IMR-90 (cell line): ENCODE data around the gene SETD3. TPM values are rescaled to one million over a fixed set of nuclear protein-coding genes. Genes with fewer than 3 reads are reported as not detected.

Experiments
- ATAC-seq: fragments of 200-7000 bp; cut with Tn5 transposase; 2 replicates; pipeline ENCODE4 v1.9.1; 2020; ENCODE audit warnings: low read depth, mild to moderate bottlenecking, moderate library complexity
- BruUV-seq: library from RNA; stranded (reverse); fragments of 400-500 nt; replicated peaks from 2 replicates; lab custom pipeline; 2021; lab: Mats Ljungman, UMichigan
- CTCF ChIA-PET: fragments of 300-600 bp; formaldehyde crosslinking; extraction: SDS; loops from one replicate; lab custom pipeline; 2021; ENCODE audit warnings: antibody characterized with exemption; lab: Yijun Ruan, JAX
- POLR2A ChIA-PET: fragments of 300-600 bp; sonication (Branson Sonifier 250); formaldehyde crosslinking; loops from one replicate; lab custom pipeline; 2022; ENCODE audit warnings: antibody characterized with exemption; ENCODE audit not compliant: unreplicated experiment; lab: Charles Lee
- DNase-seq: peaks from one replicate; pipeline ENCODE4 v3.0.0; 2013
- H2AFZ ChIP-seq: replicated peaks from 2 replicates; pipeline ENCODE3; 2013; ENCODE audit warnings: low read length, mild to moderate bottlenecking; ENCODE audit not compliant: poor library complexity
- H2AK5ac ChIP-seq: 2 replicates; pipeline ENCODE4 v1.6.1; 2013; ENCODE audit warnings: low read depth, low read length, inconsistent platforms
- H2AK9ac ChIP-seq: replicated peaks from 2 replicates; pipeline ENCODE3; 2013; ENCODE audit warnings: mild to moderate bottlenecking, low read depth, low read length, moderate library complexity; ENCODE audit not compliant: poor library complexity
- H2BK120ac ChIP-seq: 2 replicates; pipeline ENCODE4 v1.6.1; 2013; ENCODE audit warnings: low read depth, low read length, inconsistent platforms
- H2BK15ac ChIP-seq: 3 replicates; pipeline ENCODE4 v1.6.1; 2013; ENCODE audit warnings: low read depth, low read length, inconsistent platforms
- H2BK20ac ChIP-seq: 2 replicates; pipeline ENCODE4 v1.6.1; 2013; ENCODE audit warnings: low read depth, mild to moderate bottlenecking, inconsistent platforms, low read length, moderate library complexity
- H2BK5ac ChIP-seq: 2 replicates; pipeline ENCODE4 v1.6.1; 2013; ENCODE audit warnings: mild to moderate bottlenecking, low read depth, low read length, inconsistent platforms; ENCODE audit not compliant: poor library complexity, severe bottlenecking
- H3K14ac ChIP-seq: replicated peaks from 2 replicates; pipeline ENCODE4 v1.6.1; 2013; ENCODE audit warnings: low read depth, low read length, inconsistent platforms
- H3K18ac ChIP-seq: 2 replicates; pipeline ENCODE4 v1.6.1; 2013; ENCODE audit warnings: low read depth, low read length, control low read depth
- H3K23ac ChIP-seq: 2 replicates; pipeline ENCODE4 v1.6.1; 2013; ENCODE audit warnings: low read depth, low read length, inconsistent platforms
- H3K27ac ChIP-seq: 2 replicates; pipeline ENCODE4 v1.5.1; 2013; ENCODE audit warnings: mild to moderate bottlenecking, control low read depth, low read length; ENCODE audit not compliant: insufficient read depth
- H3K27me3 ChIP-seq: 2 replicates; pipeline ENCODE4 v1.6.1; 2013; ENCODE audit warnings: low read length; ENCODE audit not compliant: control insufficient read depth, insufficient read depth
- H3K36me3 ChIP-seq: 2 replicates; pipeline ENCODE4 v1.6.1; 2013; ENCODE audit warnings: low read length, mixed read lengths; ENCODE audit not compliant: control insufficient read depth, insufficient read depth
- H3K4ac ChIP-seq: 2 replicates; pipeline ENCODE4 v1.6.1; 2013; ENCODE audit warnings: low read depth, low read length, inconsistent platforms
- H3K4me1 ChIP-seq: 2 replicates; pipeline ENCODE4 v1.6.1; 2013; ENCODE audit warnings: low read length, mixed read lengths; ENCODE audit not compliant: control insufficient read depth, insufficient read depth
- H3K4me2 ChIP-seq: 2 replicates; pipeline ENCODE4 v1.6.1; 2013; ENCODE audit warnings: low read depth, mild to moderate bottlenecking, control low read depth, low read length, moderate library complexity
- H3K4me3 ChIP-seq: 2 replicates; pipeline ENCODE4 v1.5.1; 2013; ENCODE audit warnings: low read depth, mild to moderate bottlenecking, control low read depth, low read length, moderate library complexity; ENCODE audit not compliant: insufficient read depth
- H3K56ac ChIP-seq: 2 replicates; pipeline ENCODE4 v1.6.1; 2013; ENCODE audit warnings: low read length, inconsistent platforms; ENCODE audit not compliant: insufficient read depth; ENCODE audit errors: extremely low read depth
- H3K79me1 ChIP-seq, 2 experiments: 2 replicates each; pipeline ENCODE4 v1.6.1; 2013; ENCODE audit warnings: low read length in 2 of 2, inconsistent platforms in 1 of 2, low read depth in 1 of 2
- H3K9ac ChIP-seq: 2 replicates; pipeline ENCODE4 v1.6.1; 2013; ENCODE audit warnings: low read depth, low read length, control low read depth
- H3K9me1 ChIP-seq: 2 replicates; pipeline ENCODE4 v1.6.1; 2013; ENCODE audit warnings: low read length, inconsistent platforms; ENCODE audit not compliant: insufficient read depth
- H3K9me3 ChIP-seq: 2 replicates; pipeline ENCODE4 v1.6.1; 2013; ENCODE audit warnings: low read length; ENCODE audit not compliant: control insufficient read depth, insufficient read depth
- H4K20me1 ChIP-seq: 2 replicates; pipeline ENCODE4 v1.6.1; 2013; ENCODE audit warnings: low read length, inconsistent platforms; ENCODE audit not compliant: insufficient read depth
- H4K5ac ChIP-seq: 2 replicates; pipeline ENCODE4 v1.6.1; 2013; ENCODE audit warnings: mild to moderate bottlenecking, low read depth, low read length, control low read depth
- H4K8ac ChIP-seq, 2 experiments: 2 replicates each; pipeline ENCODE4 v1.6.1; 2013; ENCODE audit warnings: low read depth in 2 of 2, low read length in 2 of 2, control low read depth in 1 of 2, inconsistent platforms in 1 of 2
- H4K91ac ChIP-seq: 2 replicates; pipeline ENCODE4 v1.6.1; 2013; ENCODE audit warnings: low read depth, low read length, inconsistent platforms; ENCODE audit not compliant: insufficient read depth
- MAFK ChIP-seq: IDR thresholded peaks from 2 replicates; pipeline ENCODE4 v1.6.1; 2012; ENCODE audit warnings: low read depth, low read length, improper control_type of control experiment
- MAZ ChIP-seq: IDR thresholded peaks from 2 replicates; pipeline ENCODE4 v1.6.1; 2012; ENCODE audit warnings: low read depth, mild to moderate bottlenecking, low read length, improper control_type of control experiment, moderate library complexity, borderline replicate concordance
- RAD21 ChIP-seq: IDR thresholded peaks from 2 replicates; pipeline ENCODE4 v1.6.1; 2012; ENCODE audit warnings: low read length, improper control_type of control experiment
- SMC3 ChIP-seq: fragments of 150-350 bp; IDR thresholded peaks from 2 replicates; pipeline ENCODE4 v1.6.1; 2016; ENCODE audit warnings: low read depth, mild to moderate bottlenecking, antibody characterized with exemption, low read length, moderate library complexity
- WGBS, 2 experiments: methylation state at CpG; one replicate each; pipeline versions ENCODE4 v1.1.5 to v1.1.7; 2013; ENCODE audit warnings: missing lambda C conversion rate in 2 of 2; ENCODE audit not compliant: insufficient read length in 1 of 2; ENCODE audit errors: extremely low coverage in 2 of 2; 5-methylcytosine and 5-hydroxymethylcytosine counted together
- dilution Hi-C: fragments of 300-500 bp; cut with HindIII; formaldehyde crosslinking; loops from one replicate; pipeline ENCODE4 v1.14.3; 2018; ENCODE audit warnings: low sequenced_read_pairs; ENCODE audit not compliant: unreplicated experiment
- in situ Hi-C: fragments of 300-500 bp; cut with MboI; formaldehyde crosslinking; loops from 3 replicates; pipeline ENCODE4 v1.14.3; 2019; ENCODE audit warnings: low sequenced_read_pairs, inconsistent platforms, mixed read lengths
- intact Hi-C: fragments of 100-400 bp; cut with micrococcal nuclease; formaldehyde crosslinking; loops from 2 replicates; pipeline ENCODE4 v1.10.0; 2022
- polyA plus RNA-seq, 3 experiments: library from polyadenylated mRNA; depleted of rRNA; stranded (reverse); fragments of >200 nt; gene quantifications; 2 replicates each; pipeline ENCODE4 v1.2.3, GENCODE V29; 2012; ENCODE audit warnings: low replicate concordance in 1 of 3
- total RNA-seq: library from RNA; depleted of rRNA; stranded (reverse); fragments of >200 nt; gene quantifications from 2 replicates; pipeline ENCODE4 v1.2.3, GENCODE V29; 2012

Gene SETD3
- total and polyA plus RNA-seq, 2 of the 4 experiments (the other 2 are of a cell fraction) = 18.8 to 31.9 TPM

DNA sequence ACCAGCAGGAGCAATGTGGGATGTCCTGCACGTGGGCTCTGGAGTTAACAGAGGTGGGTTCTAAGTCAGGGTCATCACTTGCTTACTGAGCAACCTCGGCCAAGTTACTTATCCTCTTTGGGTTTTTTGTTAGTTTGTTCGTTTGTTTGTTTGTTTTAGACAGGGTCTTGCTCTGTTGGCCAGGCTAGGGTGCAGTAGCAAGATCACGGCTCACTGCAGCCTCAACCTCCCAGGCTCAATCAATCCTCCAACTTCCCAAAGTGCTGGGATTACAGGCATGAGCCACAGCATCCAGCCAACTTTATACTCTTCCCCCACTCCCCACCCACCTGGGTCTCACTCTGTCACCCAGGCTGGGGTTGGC is 78.4 kb downstream of the SETD3 start:
- no peak overlapping the region for H2AK5ac ChIP-seq
- H3K56ac ChIP-seq = no peak overlapping the region
- no peak overlapping the region for H3K4me3 ChIP-seq
- CTCF ChIA-PET = interaction anchor here (0.8 to 3.0 kb wide), 3 partner anchors 9 to 14 kb away, joined by 3 to 11 read pairs (median 5); no protein-coding TSS in a partner anchor
- no peak overlapping the region for H4K8ac ChIP-seq
- H3K9me1 ChIP-seq = no peaks in the 10 kb centered on the region
- DNase-seq = no peak
- no peak overlapping the region for H4K5ac ChIP-seq
- H3K9me3 ChIP-seq = no peaks in the 10 kb centered on the region
- no peak overlapping the region for H2BK120ac ChIP-seq
- intact Hi-C loops = no loop called here
- no peak for TF ChIP-seq MAZ
- no peak for TF ChIP-seq RAD21
- no peak for TF ChIP-seq SMC3
- TF ChIP-seq MAFK = no peak
- dilution Hi-C loops = no loop called here
- POLR2A ChIA-PET = no interaction called here
- H3K27ac ChIP-seq = no peak overlapping the region
- no peak overlapping the region for H2BK15ac ChIP-seq
- H2BK20ac ChIP-seq = no peak overlapping the region
- H2BK5ac ChIP-seq = no peak overlapping the region
- BruUV-seq = no TSS peak
- H3K18ac ChIP-seq = no peak overlapping the region
- H2AK9ac ChIP-seq = no peak overlapping the region
- no peak for ATAC-seq
- WGBS, 2 experiments = no CpG with 5 or more reads among the region's 4 CpGs
- H3K79me1 ChIP-seq = no peaks in the 10 kb centered on the region
- no peak overlapping the region for H3K4me2 ChIP-seq
- H3K14ac ChIP-seq = no peak overlapping the region
- H3K4me1 ChIP-seq = no peaks in the 10 kb centered on the region
- H3K9ac ChIP-seq = no peak overlapping the region
- H4K20me1 ChIP-seq = no peaks in the 10 kb centered on the region
- peaks cover 30% of the 10 kb centered on the region for H3K36me3 ChIP-seq
- H3K27me3 ChIP-seq = no peaks in the 10 kb centered on the region
- H4K91ac ChIP-seq = no peak overlapping the region
- no peak overlapping the region for H2AFZ ChIP-seq
- no peak overlapping the region for H3K4ac ChIP-seq
- in situ Hi-C loops = no loop called here
- H3K23ac ChIP-seq = no peak overlapping the region
